Suppressor macrophage treated with lipopolysaccharide for 4 hours (primary cell): ENCODE data around the gene CKAP5.
"Not testable (repeated sequence)": the region's sequence is repeated elsewhere in the genome, so short reads cannot be mapped to it uniquely, and the experiment has no call there.

Source experiments
- DNase-seq: peaks from one replicate; pipeline ENCODE4 v3.0.0-alpha.2; 2020

CKAP5 gene

GRCh38 chr11:46850829-46851380, 4.8 kb upstream of the CKAP5 start:
- no peak for DNase-seq

- DNase-seq: no peak
These were observed 3.6 kb upstream of the CKAP5 start for GRCh38 chr11:46849631-46850030.

- DNase-seq: no peak
These were observed 390 bp upstream of the CKAP5 start for GRCh38 chr11:46846510-46846830.

GRCh38 chr11:46845440-46845739, 690 bp downstream of the CKAP5 start:
- no peak for DNase-seq

GRCh38 chr11:46840116-46840515, 6.0 kb downstream of the CKAP5 start:
- DNase-seq: no peak

- no peak for DNase-seq
These were observed 7.6 kb downstream of the CKAP5 start for GRCh38 chr11:46838501-46838900.

- DNase-seq: no peak
These were observed 8.2 kb downstream of the CKAP5 start for GRCh38 chr11:46837860-46838259.

- DNase-seq: no peak
These were observed 9.2 kb downstream of the CKAP5 start for GRCh38 chr11:46836870-46837269.

- no peak for DNase-seq
These were observed 9.6 kb downstream of the CKAP5 start for GRCh38 chr11:46836431-46836830.

- DNase-seq: no peak
These were observed 10.2 kb downstream of the CKAP5 start for GRCh38 chr11:46835897-46836296.

- no peak for DNase-seq
These were observed 11.3 kb downstream of the CKAP5 start for GRCh38 chr11:46834821-46835220.

GRCh38 chr11:46832511-46833214, 13.4 kb downstream of the CKAP5 start:
- DNase-seq: no peak

- DNase-seq: no peak
These were observed 18.1 kb downstream of the CKAP5 start for GRCh38 chr11:46827995-46828394.

- DNase-seq: peak; percentile 82
These were observed 19.6 kb downstream of the CKAP5 start for GRCh38 chr11:46826310-46827044.

- DNase-seq: peak; percentile 34
These were observed 37.2 kb downstream of the CKAP5 start for GRCh38 chr11:46808799-46809431.

GRCh38 chr11:46801694-46802470, 44.2 kb downstream of the CKAP5 start:
- DNase-seq: no peak

- DNase-seq: no peak
These were observed 45.9 kb downstream of the CKAP5 start for GRCh38 chr11:46800177-46800576.

GRCh38 chr11:46799725-46800124, 46.4 kb downstream of the CKAP5 start:
- not testable (repeated sequence) for DNase-seq

GRCh38 chr11:46778416-46778815, 67.7 kb downstream of the CKAP5 start:
- no peak for DNase-seq

- DNase-seq: no peak
These were observed 69.2 kb downstream of the CKAP5 start for GRCh38 chr11:46776878-46777277.

- no peak for DNase-seq
These were observed 76.4 kb downstream of the CKAP5 start for GRCh38 chr11:46769636-46770221.

- no peak for DNase-seq
These were observed 79.4 kb downstream of the CKAP5 start for GRCh38 chr11:46766656-46767055.

- no peak for DNase-seq
These were observed 83.8 kb downstream of the CKAP5 start for GRCh38 chr11:46762248-46762647.
